HCT116 (cell line): ENCODE results near the gene IL3. TPM values are rescaled to one million over a fixed set of nuclear protein-coding genes. Genes with fewer than 3 reads are reported as not detected.

Source experiments
- ATAC-seq: fragments of 200-7000 bp; cut with Tn5 transposase; 2 replicates; pipeline ENCODE4 v1.9.1; 2020; ENCODE audit warnings: mild to moderate bottlenecking, moderate library complexity
- BruUV-seq: library from RNA; stranded (reverse); fragments of 400-500 nt; replicated peaks from 2 replicates; lab custom pipeline; 2021; lab: Mats Ljungman, UMichigan
- CTCF ChIA-PET: fragments of 300-600 bp; sonication (Branson Sonifier 250); formaldehyde crosslinking; loops from one replicate; lab custom pipeline; 2021; ENCODE audit warnings: antibody characterized with exemption; lab: Charles Lee
- POLR2A ChIA-PET: fragments of 300-600, 350-600 bp; sonication (Branson Sonifier 250); formaldehyde crosslinking; loops from one replicate; lab custom pipeline; 2021; ENCODE audit warnings: antibody characterized with exemption; lab: Charles Lee
- RAD21 ChIA-PET, 2 experiments: fragments of 300-600 bp; sonication (Branson Sonifier 250); formaldehyde crosslinking; loops; one replicate each; lab custom pipeline; 2023; ENCODE audit warnings: low total read pairs in 2 of 2; ENCODE audit not compliant: uncharacterized antibody in 2 of 2, unreplicated experiment in 2 of 2, low non-redundant PET in 1 of 2; lab: Charles Lee
- DNase-seq: peaks from one replicate; pipeline ENCODE4 v3.0.0-alpha.2; 2010; ENCODE audit warnings: low read depth, low spot score
- H2AFZ ChIP-seq: fragments of 200-600 bp; shearing (Covaris generic), sonication (generic); 2 replicates; pipeline ENCODE4 v1.6.1; 2017; ENCODE audit warnings: low read depth, mixed run types, mixed read lengths, antibody characterized with exemption, low read length; ENCODE audit not compliant: poor library complexity, severe bottlenecking
- H3K27ac ChIP-seq: 2 replicates; pipeline ENCODE4 v1.5.1; 2012; ENCODE audit warnings: low read depth, low read length
- H3K27me3 ChIP-seq: fragments of 200-600 bp; sonication (generic); 2 replicates; pipeline ENCODE4 v1.6.1; 2016; ENCODE audit warnings: mixed run types, low read length, mixed read lengths; ENCODE audit not compliant: insufficient read depth
- H3K36me3 ChIP-seq, 2 experiments: fragments of 200-500 bp in 1 of 2; fragments of 200-600 bp in 1 of 2; sonication (Bioruptor generic) in 1 of 2; sonication (generic) in 1 of 2; 2 replicates each; pipeline versions ENCODE4 v1.5.1 to v1.6.1; 2014 to 2016; ENCODE audit warnings: low read length in 2 of 2, inconsistent platforms in 1 of 2, mixed read lengths in 1 of 2, mixed run types in 1 of 2; ENCODE audit not compliant: insufficient read depth in 2 of 2, control insufficient read depth in 1 of 2
- H3K4me1 ChIP-seq, 2 experiments: fragments of 200-600 bp in 1 of 2; sonication (generic) in 1 of 2; 2 replicates each; pipeline versions ENCODE4 v1.5.1 to v1.6.1; 2012 to 2017; ENCODE audit warnings: low read length in 2 of 2, inconsistent platforms in 1 of 2, mild to moderate bottlenecking in 1 of 2, mixed read lengths in 1 of 2, mixed run types in 1 of 2, moderate library complexity in 1 of 2; ENCODE audit not compliant: insufficient read depth in 2 of 2, control insufficient read depth in 1 of 2
- H3K4me2 ChIP-seq: fragments of 200-600 bp; sonication (generic); 2 replicates; pipeline ENCODE4 v1.6.1; 2017; ENCODE audit warnings: mixed run types, low read length, mixed read lengths
- H3K4me3 ChIP-seq, 2 experiments: fragments of 200-600 bp in 1 of 2; sonication (generic) in 1 of 2; replicated peaks in 1 of 2; 2 replicates each; pipeline ENCODE4 v1.5.1; 2011 to 2016; ENCODE audit warnings: low read length in 2 of 2, control low read depth in 1 of 2, low read depth in 1 of 2, mild to moderate bottlenecking in 1 of 2, mixed read lengths in 1 of 2, mixed run types in 1 of 2
- H3K79me2 ChIP-seq: fragments of 200-600 bp; sonication (generic); 2 replicates; pipeline ENCODE4 v1.6.1; 2017; ENCODE audit warnings: mild to moderate bottlenecking, mixed run types, low read length, moderate library complexity, mixed read lengths; ENCODE audit not compliant: insufficient read depth
- H3K9ac ChIP-seq: fragments of 200-600 bp; sonication (generic); 2 replicates; pipeline ENCODE4 v1.6.1; 2016; ENCODE audit warnings: low read length, mixed read lengths
- H3K9me2 ChIP-seq: fragments of 200-600 bp; sonication (generic), shearing (Covaris generic); 2 replicates; pipeline ENCODE4 v1.6.1; 2017; ENCODE audit warnings: mixed run types, mild to moderate bottlenecking, moderate library complexity; ENCODE audit not compliant: insufficient read depth
- H3K9me3 ChIP-seq, 2 experiments: fragments of 200-500 bp in 1 of 2; fragments of 200-600 bp in 1 of 2; sonication (Bioruptor generic) in 1 of 2; sonication (generic) in 1 of 2; 2 replicates each; pipeline ENCODE4 v1.6.1; 2014 to 2017; ENCODE audit warnings: low read length in 2 of 2, mixed read lengths in 2 of 2, inconsistent platforms in 1 of 2, low read depth in 1 of 2, mild to moderate bottlenecking in 1 of 2, mixed run types in 1 of 2, moderate library complexity in 1 of 2; ENCODE audit not compliant: control insufficient read depth in 1 of 2, insufficient read depth in 1 of 2
- H4K20me1 ChIP-seq: fragments of 200-600 bp; sonication (generic), shearing (Covaris generic); 2 replicates; pipeline ENCODE4 v1.6.1; 2017; ENCODE audit warnings: mixed run types, mild to moderate bottlenecking, moderate library complexity; ENCODE audit not compliant: insufficient read depth
- CBX3 ChIP-seq: IDR thresholded peaks from 2 replicates; pipeline ENCODE4 v1.6.1; 2012; ENCODE audit warnings: low read depth
- CEBPB ChIP-seq: IDR thresholded peaks from 2 replicates; pipeline ENCODE4 v1.6.1; 2012; ENCODE audit warnings: low read depth
- ELF1 ChIP-seq: IDR thresholded peaks from 2 replicates; pipeline ENCODE4 v1.6.1; 2012; ENCODE audit warnings: low read depth, borderline replicate concordance
- SRF ChIP-seq: IDR thresholded peaks from 2 replicates; pipeline ENCODE4 v1.6.1; 2012; ENCODE audit warnings: low read depth
- TCF7L2 ChIP-seq: IDR thresholded peaks from 2 replicates; pipeline ENCODE4 v1.7.0; 2011; ENCODE audit warnings: borderline replicate concordance, inconsistent platforms; ENCODE audit not compliant: insufficient read depth, insufficient read length; ENCODE audit errors: extremely low read depth
- YY1 ChIP-seq: IDR thresholded peaks from 2 replicates; pipeline ENCODE4 v1.6.1; 2011; ENCODE audit warnings: low read length, low read depth, moderate library complexity, mild to moderate bottlenecking; ENCODE audit not compliant: insufficient replicate concordance; ENCODE audit errors: extremely low read depth
- ZNF274 ChIP-seq: fragments of 200-500 bp; sonication (Bioruptor generic); IDR thresholded peaks from 2 replicates; pipeline ENCODE4 v1.6.1; 2014; ENCODE audit warnings: mild to moderate bottlenecking, low read depth, low read length, inconsistent platforms
- intact Hi-C: fragments of 100-400 bp; cut with micrococcal nuclease; formaldehyde crosslinking; loops from 2 replicates; pipeline ENCODE4 v1.10.0; 2022
- total RNA-seq: library from RNA; stranded (reverse); gene quantifications from one replicate; pipeline ENCODE4 v1.2.1, GENCODE V29; 2021; ENCODE audit not compliant: unreplicated experiment
- TF ChIP-seq, protein P1 (sequence below): IDR thresholded peaks from 2 replicates; pipeline ENCODE4 v1.6.1; 2012
- TF ChIP-seq, protein P2 (sequence below): IDR thresholded peaks from 2 replicates; pipeline ENCODE4 v1.6.1; 2012; ENCODE audit warnings: low read depth

IL3 gene
- total RNA-seq, 1 experiment from 2014 or later, result not detected

- DNase-seq (no peak), ATAC-seq (no peak)
- H2AFZ ChIP-seq, result no peak overlapping the region
- POLR2A ChIA-PET, result no interaction called here
- no peaks in the 10 kb centered on the region for H3K79me2 ChIP-seq
- H3K4me2 ChIP-seq, result no peak overlapping the region
- no peak overlapping the region for H3K27ac ChIP-seq
- no TSS peak for BruUV-seq
- no peaks in the 10 kb centered on the region for H3K27me3 ChIP-seq
- RAD21 ChIA-PET, result no interaction called here
- TF ChIP-seq CEBPB, result no peak
- intact Hi-C loops, result no loop called here
- no peak overlapping the region for H3K4me3 ChIP-seq
- H3K9me3 ChIP-seq, result no peaks in the 10 kb centered on the region
- H3K36me3 ChIP-seq, result no peaks in the 10 kb centered on the region
- no peaks in the 10 kb centered on the region for H3K9me2 ChIP-seq
- H3K9ac ChIP-seq, result no peak overlapping the region
- CTCF ChIA-PET, result no interaction called here
- peaks cover under 1 to 4% of the 10 kb centered on the region in 2 experiments; a peak in 2 of 4 replicates for H3K4me1 ChIP-seq
- H4K20me1 ChIP-seq, result no peaks in the 10 kb centered on the region
Observed at GRCh38 chr5:132109494-132110053, 49.1 kb downstream of the IL3 start.

DNA sequence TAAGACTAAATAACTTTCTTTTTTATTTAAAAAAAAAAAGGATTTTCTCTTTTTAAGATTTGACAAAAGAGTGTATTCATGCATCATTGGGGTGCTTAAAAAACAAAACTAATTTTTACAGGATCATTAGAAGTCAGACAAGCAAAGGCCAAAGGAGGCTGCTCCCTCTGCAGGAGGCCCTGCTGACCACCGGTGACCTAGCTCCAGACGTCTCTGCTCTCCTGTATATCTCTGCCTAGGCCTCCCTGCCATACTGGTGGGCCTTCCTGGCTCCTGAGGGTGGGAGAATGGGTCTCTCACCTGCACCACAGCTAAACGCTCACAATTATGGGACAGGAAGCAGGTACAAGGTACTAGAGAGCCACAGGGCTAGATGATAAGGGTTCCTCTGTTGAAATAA lies 49.7 kb downstream of the IL3 start:
- Histone ChIP-seq H3K4me1 (no peaks in the 10 kb centered on the region), H3K9me3 (no peaks in the 10 kb centered on the region), H3K27me3 (no peaks in the 10 kb centered on the region), H3K27ac (no peak overlapping the region), H2AFZ (no peak overlapping the region), H3K79me2 (no peaks in the 10 kb centered on the region), H3K4me3 (no peak overlapping the region), H3K4me2 (no peak overlapping the region), H3K9me2 (no peaks in the 10 kb centered on the region), H3K36me3 (no peaks in the 10 kb centered on the region), H3K9ac (no peak overlapping the region), H4K20me1 (no peaks in the 10 kb centered on the region)
- ATAC-seq (no peak), DNase-seq (no peak)
- ChIA-PET POLR2A (no interaction called here), RAD21 (no interaction called here), CTCF (no interaction called here)
- no TSS peak for BruUV-seq
- intact Hi-C loops, result no loop called here
- TF ChIP-seq CEBPB (no peak), ELF1 (no peak), YY1 (no peak), ZNF274 (no peak), CBX3 (no peak), SRF (no peak), TCF7L2 (no peak)
- TF ChIP-seq, protein P1, sequence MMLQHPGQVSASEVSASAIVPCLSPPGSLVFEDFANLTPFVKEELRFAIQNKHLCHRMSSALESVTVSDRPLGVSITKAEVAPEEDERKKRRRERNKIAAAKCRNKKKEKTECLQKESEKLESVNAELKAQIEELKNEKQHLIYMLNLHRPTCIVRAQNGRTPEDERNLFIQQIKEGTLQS, result no peak
- TF ChIP-seq, protein P2, sequence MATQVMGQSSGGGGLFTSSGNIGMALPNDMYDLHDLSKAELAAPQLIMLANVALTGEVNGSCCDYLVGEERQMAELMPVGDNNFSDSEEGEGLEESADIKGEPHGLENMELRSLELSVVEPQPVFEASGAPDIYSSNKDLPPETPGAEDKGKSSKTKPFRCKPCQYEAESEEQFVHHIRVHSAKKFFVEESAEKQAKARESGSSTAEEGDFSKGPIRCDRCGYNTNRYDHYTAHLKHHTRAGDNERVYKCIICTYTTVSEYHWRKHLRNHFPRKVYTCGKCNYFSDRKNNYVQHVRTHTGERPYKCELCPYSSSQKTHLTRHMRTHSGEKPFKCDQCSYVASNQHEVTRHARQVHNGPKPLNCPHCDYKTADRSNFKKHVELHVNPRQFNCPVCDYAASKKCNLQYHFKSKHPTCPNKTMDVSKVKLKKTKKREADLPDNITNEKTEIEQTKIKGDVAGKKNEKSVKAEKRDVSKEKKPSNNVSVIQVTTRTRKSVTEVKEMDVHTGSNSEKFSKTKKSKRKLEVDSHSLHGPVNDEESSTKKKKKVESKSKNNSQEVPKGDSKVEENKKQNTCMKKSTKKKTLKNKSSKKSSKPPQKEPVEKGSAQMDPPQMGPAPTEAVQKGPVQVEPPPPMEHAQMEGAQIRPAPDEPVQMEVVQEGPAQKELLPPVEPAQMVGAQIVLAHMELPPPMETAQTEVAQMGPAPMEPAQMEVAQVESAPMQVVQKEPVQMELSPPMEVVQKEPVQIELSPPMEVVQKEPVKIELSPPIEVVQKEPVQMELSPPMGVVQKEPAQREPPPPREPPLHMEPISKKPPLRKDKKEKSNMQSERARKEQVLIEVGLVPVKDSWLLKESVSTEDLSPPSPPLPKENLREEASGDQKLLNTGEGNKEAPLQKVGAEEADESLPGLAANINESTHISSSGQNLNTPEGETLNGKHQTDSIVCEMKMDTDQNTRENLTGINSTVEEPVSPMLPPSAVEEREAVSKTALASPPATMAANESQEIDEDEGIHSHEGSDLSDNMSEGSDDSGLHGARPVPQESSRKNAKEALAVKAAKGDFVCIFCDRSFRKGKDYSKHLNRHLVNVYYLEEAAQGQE, result no peak
